ENCODE measurements around the gene PCDHB7. TPM values are rescaled to one million over a fixed set of nuclear protein-coding genes. Genes with fewer than 3 reads are reported as not detected.
"Not testable (repeated sequence)": the region's sequence is repeated elsewhere in the genome, so short reads cannot be mapped to it uniquely, and the experiment has no call there.

Gene PCDHB7
- total and polyA plus RNA-seq, 7 donors, result 0.08 to 0.59 (median 0.19) TPM

GRCh38 chr5:141155540-141156374, 16.7 kb upstream of the PCDHB7 start:
- H3K36me3 ChIP-seq (ENCODE audit: insufficient read depth in 1 of 2, low read depth in 1 of 2), result no peaks in the 10 kb centered on the region
- TF ChIP-seq, protein P1, sequence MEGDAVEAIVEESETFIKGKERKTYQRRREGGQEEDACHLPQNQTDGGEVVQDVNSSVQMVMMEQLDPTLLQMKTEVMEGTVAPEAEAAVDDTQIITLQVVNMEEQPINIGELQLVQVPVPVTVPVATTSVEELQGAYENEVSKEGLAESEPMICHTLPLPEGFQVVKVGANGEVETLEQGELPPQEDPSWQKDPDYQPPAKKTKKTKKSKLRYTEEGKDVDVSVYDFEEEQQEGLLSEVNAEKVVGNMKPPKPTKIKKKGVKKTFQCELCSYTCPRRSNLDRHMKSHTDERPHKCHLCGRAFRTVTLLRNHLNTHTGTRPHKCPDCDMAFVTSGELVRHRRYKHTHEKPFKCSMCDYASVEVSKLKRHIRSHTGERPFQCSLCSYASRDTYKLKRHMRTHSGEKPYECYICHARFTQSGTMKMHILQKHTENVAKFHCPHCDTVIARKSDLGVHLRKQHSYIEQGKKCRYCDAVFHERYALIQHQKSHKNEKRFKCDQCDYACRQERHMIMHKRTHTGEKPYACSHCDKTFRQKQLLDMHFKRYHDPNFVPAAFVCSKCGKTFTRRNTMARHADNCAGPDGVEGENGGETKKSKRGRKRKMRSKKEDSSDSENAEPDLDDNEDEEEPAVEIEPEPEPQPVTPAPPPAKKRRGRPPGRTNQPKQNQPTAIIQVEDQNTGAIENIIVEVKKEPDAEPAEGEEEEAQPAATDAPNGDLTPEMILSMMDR (IDR thresholded peaks at IDR 0.05), result no peak
- intact Hi-C loops (cut with DNase I), result no loop called here
- H3K4me3 ChIP-seq, result no peak overlapping the region
- H3K27me3 ChIP-seq (ENCODE audit: insufficient read depth in 3 of 3, low read length in 2 of 3), result peaks cover 3 to 21% (median 13%) of the 10 kb centered on the region in 3 donors
- WGBS, 3 donors, result 24 to 32% (median 29%) methylated on average over 21 of the region's 21 CpGs
- no peak for DNase-seq
- H3K9me3 ChIP-seq, result peaks cover 8% of the 10 kb centered on the region
- ATAC-seq, result no peak
- H3K27ac ChIP-seq, result no peak overlapping the region
- H3K4me1 ChIP-seq, result no peaks in the 10 kb centered on the region

- intact Hi-C loops (cut with DNase I); ATAC-seq; DNase-seq; H3K4me3 ChIP-seq; H3K9me3 ChIP-seq; H3K4me1 ChIP-seq; H3K36me3 ChIP-seq (ENCODE audit: insufficient read depth in 1 of 2, low read depth in 1 of 2); H3K27ac ChIP-seq: not testable (repeated sequence)
- peaks cover 3 to 21% (median 9%) of the 10 kb centered on the region in 3 donors for H3K27me3 ChIP-seq (ENCODE audit: insufficient read depth in 3 of 3, low read length in 2 of 3)
- 27 to 36% (median 35%) methylated on average over 33 to 38 of the region's 38 CpGs for whole genome bisulfite sequencing, 3 donors
These were observed 15.1 kb upstream of the PCDHB7 start for GRCh38 chr5:141157356-141157755.

DNA sequence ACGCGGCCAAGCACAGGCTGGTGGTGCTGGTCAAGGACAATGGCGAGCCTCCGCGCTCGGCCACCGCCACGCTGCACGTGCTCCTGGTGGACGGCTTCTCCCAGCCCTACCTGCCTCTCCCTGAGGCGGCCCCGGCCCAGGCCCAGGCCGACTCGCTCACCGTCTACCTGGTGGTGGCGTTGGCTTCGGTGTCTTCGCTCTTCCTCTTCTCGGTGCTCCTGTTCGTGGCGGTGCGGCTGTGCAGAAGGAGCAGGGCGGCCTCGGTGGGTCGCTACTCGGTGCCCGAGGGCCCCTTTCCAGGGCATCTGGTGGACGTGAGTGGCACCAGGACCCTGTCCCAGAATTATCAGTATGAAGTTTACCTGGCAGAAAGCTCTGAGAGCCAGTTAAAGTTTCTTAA, 14.5 kb upstream of the PCDHB7 start:
- DNase-seq, result not testable (repeated sequence)

DNA sequence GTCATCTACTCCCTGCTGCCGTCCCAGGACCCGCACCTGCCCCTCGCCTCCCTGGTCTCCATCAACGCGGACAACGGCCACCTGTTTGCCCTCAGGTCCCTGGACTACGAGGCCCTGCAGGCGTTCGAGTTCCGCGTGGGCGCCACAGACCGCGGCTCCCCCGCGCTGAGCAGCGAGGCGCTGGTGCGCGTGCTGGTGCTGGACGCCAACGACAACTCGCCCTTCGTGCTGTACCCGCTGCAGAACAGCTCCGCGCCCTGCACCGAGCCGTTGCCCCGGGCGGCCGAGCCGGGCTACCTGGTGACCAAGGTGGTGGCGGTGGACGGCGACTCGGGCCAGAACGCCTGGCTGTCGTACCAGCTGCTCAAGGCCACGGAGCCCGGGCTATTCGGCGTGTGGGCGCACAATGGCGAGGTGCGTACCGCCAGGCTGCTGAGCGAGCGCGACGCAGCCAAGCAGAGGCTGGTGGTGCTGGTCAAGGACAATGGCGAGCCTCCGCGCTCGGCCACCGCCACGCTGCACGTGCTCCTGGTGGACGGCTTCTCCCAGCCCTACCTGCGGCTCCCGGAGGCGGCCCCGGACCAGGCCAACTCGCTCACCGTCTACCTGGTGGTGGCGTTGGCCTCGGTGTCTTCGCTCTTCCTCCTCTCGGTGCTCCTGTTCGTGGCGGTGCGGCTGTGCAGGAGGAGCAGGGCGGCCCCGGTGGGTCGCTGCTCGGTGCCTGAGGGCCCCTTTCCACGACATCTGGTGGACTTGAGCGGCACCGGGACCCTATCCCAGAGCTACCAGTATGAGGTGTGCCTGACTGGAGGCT, 2.1 kb downstream of the PCDHB7 start:
- not testable (repeated sequence) for H3K4me1 ChIP-seq; H3K9me3 ChIP-seq; DNase-seq; H3K36me3 ChIP-seq (ENCODE audit: insufficient read depth in 1 of 2, low read depth in 1 of 2); H3K27ac ChIP-seq; H3K4me3 ChIP-seq; ATAC-seq
- intact Hi-C loops (cut with DNase I), result loop anchor here in 1 of 2 donors (5.0 kb wide), 1 partner anchor 1152 kb away; no protein-coding TSS in a partner anchor
- WGBS, 3 donors, result 32 to 43% (median 39%) methylated on average over 52 to 79 of the region's 79 CpGs
- peaks cover 0 to 43% (median 4%) of the 10 kb centered on the region in 3 donors for H3K27me3 ChIP-seq (ENCODE audit: insufficient read depth in 3 of 3, low read length in 2 of 3)

More for the DNA sequence above, 14.5 kb upstream of the PCDHB7 start:
- WGBS, 3 donors, result 23 to 38% (median 36%) methylated on average over 15 to 20 of the region's 28 CpGs
- H3K4me1 ChIP-seq; ATAC-seq; intact Hi-C loops (cut with DNase I); H3K4me3 ChIP-seq; H3K36me3 ChIP-seq (ENCODE audit: insufficient read depth in 1 of 2, low read depth in 1 of 2); H3K9me3 ChIP-seq; H3K27ac ChIP-seq: not testable (repeated sequence)
- H3K27me3 ChIP-seq (ENCODE audit: insufficient read depth in 3 of 3, low read length in 2 of 3), result peaks cover 3 to 21% (median 8%) of the 10 kb centered on the region in 3 donors

DNA sequence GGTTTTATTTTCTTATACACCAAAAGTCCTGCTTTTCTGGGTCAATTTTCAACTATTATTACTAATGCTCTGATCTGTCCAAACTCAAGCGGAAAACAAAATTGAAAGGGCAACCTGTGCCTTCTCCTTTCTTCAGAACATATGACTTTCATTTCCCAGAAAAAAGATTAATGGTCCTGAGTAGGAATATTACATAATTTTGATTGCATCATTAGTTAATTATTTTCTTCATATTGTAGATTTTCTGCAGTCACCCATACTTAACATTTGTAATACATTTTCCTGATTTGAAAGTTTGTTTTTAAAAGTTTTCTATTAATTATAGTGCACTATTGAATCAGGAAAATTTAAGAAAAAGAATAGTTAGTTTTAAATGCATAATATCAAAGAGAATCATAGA, 3.5 kb downstream of the PCDHB7 start:
- no peak for DNase-seq
- no peak for ATAC-seq
- no peaks in the 10 kb centered on the region for H3K4me1 ChIP-seq
- peaks cover 2% of the 10 kb centered on the region for H3K9me3 ChIP-seq
- no peaks in the 10 kb centered on the region for H3K36me3 ChIP-seq (ENCODE audit: insufficient read depth in 1 of 2, low read depth in 1 of 2)
- TF ChIP-seq, protein P1 (IDR thresholded peaks at IDR 0.05), result no peak
- intact Hi-C loops (cut with DNase I), result loop anchor here in 1 of 2 donors (5.0 kb wide), 1 partner anchor 1154 kb away; no protein-coding TSS in a partner anchor
- H3K27me3 ChIP-seq (ENCODE audit: insufficient read depth in 3 of 3, low read length in 2 of 3), result peaks cover 0 to 55% (median 7%) of the 10 kb centered on the region in 3 donors
- 60 to 75% (median 65%) methylated on average over 1 of the region's 1 CpG for WGBS, 3 donors
- no peak overlapping the region for H3K4me3 ChIP-seq
- H3K27ac ChIP-seq, result no peak overlapping the region

DNA sequence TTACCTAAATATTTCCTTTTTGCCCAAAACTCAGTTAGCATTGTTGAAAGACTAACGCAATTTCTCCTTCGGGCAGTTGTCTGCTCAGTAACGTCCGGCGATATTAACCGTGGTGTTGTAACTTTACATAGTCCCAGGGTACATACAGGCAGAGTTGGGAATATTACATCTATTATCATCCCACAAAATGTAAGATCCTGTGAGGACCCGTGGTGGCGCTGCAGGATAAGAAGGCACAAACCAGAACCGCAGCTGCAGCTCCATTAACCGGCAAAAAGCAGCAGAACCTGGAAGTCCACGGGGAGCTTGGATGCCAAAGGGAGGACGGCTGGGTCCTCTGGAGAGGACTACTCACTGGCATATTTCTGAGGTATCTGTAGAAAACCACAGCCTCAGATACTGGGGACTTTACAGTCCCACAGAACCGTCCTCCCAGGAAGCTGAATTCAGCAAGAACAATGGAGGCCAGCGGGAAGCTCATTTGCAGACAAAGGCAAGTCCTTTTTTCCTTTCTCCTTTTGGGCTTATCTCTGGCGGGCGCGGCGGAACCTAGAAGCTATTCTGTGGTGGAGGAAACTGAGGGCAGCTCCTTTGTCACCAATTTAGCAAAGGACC, 5.2 kb downstream of the PCDHB7 start, which contains the start of gene PCDHB8:
TSS of gene PCDHB8 (plus strand) at position 214 of the 615 bp plus-strand sequence. CDS start at position 459, 245 bp downstream.
- DNase-seq; H3K4me3 ChIP-seq; H3K4me1 ChIP-seq; H3K27ac ChIP-seq; H3K36me3 ChIP-seq (ENCODE audit: insufficient read depth in 1 of 2, low read depth in 1 of 2); ATAC-seq: not testable (repeated sequence)
- Histone ChIP-seq H3K9me3 (peaks cover 12% of the 10 kb centered on the region), H3K27me3 (ENCODE audit: insufficient read depth in 3 of 3, low read length in 2 of 3) (peaks cover 0 to 61% (median 6%) of the 10 kb centered on the region in 3 donors)
- WGBS, 3 donors, result 24 to 27% (median 25%) methylated on average over 12 to 14 of the region's 18 CpGs
- intact Hi-C loops (cut with DNase I), result loop anchor here in 1 of 2 donors (5.0 kb wide), 1 partner anchor 1155 kb away; no protein-coding TSS in a partner anchor

DNA sequence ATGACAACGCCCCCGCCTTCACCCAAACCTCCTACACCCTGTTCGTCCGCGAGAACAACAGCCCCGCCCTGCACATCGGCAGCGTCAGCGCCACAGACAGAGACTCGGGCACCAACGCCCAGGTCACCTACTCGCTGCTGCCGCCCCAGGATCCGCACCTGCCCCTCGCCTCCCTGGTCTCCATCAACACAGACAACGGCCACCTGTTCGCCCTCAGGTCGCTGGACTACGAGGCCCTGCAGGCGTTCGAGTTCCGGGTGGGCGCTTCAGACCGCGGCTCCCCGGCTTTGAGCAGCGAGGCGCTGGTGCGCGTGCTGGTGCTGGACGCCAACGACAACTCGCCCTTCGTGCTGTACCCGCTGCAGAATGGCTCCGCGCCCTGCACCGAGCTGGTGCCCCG, 6.9 kb downstream of the PCDHB7 start:
- peaks cover 15% of the 10 kb centered on the region for H3K9me3 ChIP-seq
- not testable (repeated sequence) for H3K4me3 ChIP-seq; H3K36me3 ChIP-seq (ENCODE audit: insufficient read depth in 1 of 2, low read depth in 1 of 2); ATAC-seq; DNase-seq; H3K4me1 ChIP-seq; H3K27ac ChIP-seq
- intact Hi-C loops (cut with DNase I), result loop anchor here in 1 of 2 donors (5.0 kb wide), 1 partner anchor 1157 kb away; no protein-coding TSS in a partner anchor
- 35 to 43% (median 40%) methylated on average over 18 to 35 of the region's 39 CpGs for WGBS, 3 donors
- peaks cover 0 to 66% (median 7%) of the 10 kb centered on the region in 3 donors for H3K27me3 ChIP-seq (ENCODE audit: insufficient read depth in 3 of 3, low read length in 2 of 3)

GRCh38 chr5:141179876-141180275, 7.4 kb downstream of the PCDHB7 start:
- not testable (repeated sequence) for ATAC-seq; H3K4me3 ChIP-seq; H3K27ac ChIP-seq; H3K36me3 ChIP-seq (ENCODE audit: insufficient read depth in 1 of 2, low read depth in 1 of 2); H3K4me1 ChIP-seq; DNase-seq
- 15 to 44% (median 37%) methylated on average over 16 to 32 of the region's 32 CpGs for WGBS, 3 donors
- Histone ChIP-seq H3K9me3 (peaks cover 13% of the 10 kb centered on the region), H3K27me3 (ENCODE audit: insufficient read depth in 3 of 3, low read length in 2 of 3) (peaks cover 0 to 67% (median 6%) of the 10 kb centered on the region in 3 donors)
- intact Hi-C loops (cut with DNase I), result loop anchor here in 1 of 2 donors (5.0 kb wide), 1 partner anchor 1158 kb away; no protein-coding TSS in a partner anchor
